Erythroblast (primary cell): ENCODE measurements around the gene ECE2.

Source experiments
- GATA1 ChIP-seq: IDR thresholded peaks from 2 replicates; pipeline ENCODE4 v1.6.1; 2011; ENCODE audit warnings: low read depth, mild to moderate bottlenecking, control low read depth, low read length, moderate library complexity
- POLR2A ChIP-seq: IDR thresholded peaks from 2 replicates; pipeline ENCODE4 v1.6.1; 2011; ENCODE audit warnings: mild to moderate bottlenecking, low read length

- TF ChIP-seq POLR2A (no peak), GATA1 (no peak)
Observed at GRCh38 chr3:184335291-184335660, 59.5 kb downstream of the ECE2 start.
